Body of pancreas (tissue), 4 donors: ENCODE data around the gene GRIP1. TPM values are rescaled to one million over a fixed set of nuclear protein-coding genes. Genes with fewer than 3 reads are reported as not detected.

Experiments used
- ATAC-seq: fragments of 150-250 bp; one replicate; pipeline ENCODE4 v1.9.1; 2016
- DNase-seq, 4 donors: peaks; one replicate each; pipeline ENCODE4 v3.0.0-alpha.2; 2019
- H3K27ac ChIP-seq, 4 donors: fragments of 200-600 bp; sonication (generic); 1 replicate in 3 of 4; 2 replicates in 1 of 4; pipeline versions ENCODE4 v1.5.1 to v1.6.1; 2016 to 2019; ENCODE audit warnings: mild to moderate bottlenecking in 1 of 4, mixed read lengths in 1 of 4, moderate library complexity in 1 of 4
- H3K27me3 ChIP-seq, 2 donors: fragments of 200-600 bp; sonication (generic); one replicate each; pipeline ENCODE4 v1.6.0; 2016; ENCODE audit warnings: mild to moderate bottlenecking in 1 of 2
- H3K36me3 ChIP-seq, 2 donors: fragments of 200-600 bp; sonication (generic); replicated peaks in 1 of 2; 2 replicates each; pipeline ENCODE4 v1.5.1; 2016; ENCODE audit warnings: low read depth in 2 of 2; ENCODE audit not compliant: insufficient read depth in 1 of 2
- H3K4me1 ChIP-seq: fragments of 200-600 bp; sonication (generic); one replicate; pipeline ENCODE4 v1.6.0; 2016
- H3K4me3 ChIP-seq, 2 donors: fragments of 200-600 bp; sonication (generic); 1 replicate in 1 of 2; 2 replicates in 1 of 2; pipeline ENCODE4 v1.5.1; 2016 to 2019
- H3K9me3 ChIP-seq, 3 donors: fragments of 200-600 bp; sonication (generic); 1 replicate in 2 of 3; 2 replicates in 1 of 3; pipeline ENCODE4 v1.5.1; 2016
- CTCF ChIP-seq, 7 experiments: fragments of 450-650 bp in 4 of 7; fragments of 200-600 bp in 3 of 7; sonication (generic) in 3 of 7; IDR thresholded peaks; one replicate each; pipeline ENCODE4 v1.5.1; 2016 to 2019; ENCODE audit warnings: antibody characterized with exemption in 7 of 7
- POLR2A ChIP-seq, 3 donors: fragments of 450-650 bp; IDR thresholded peaks; one replicate each; pipeline ENCODE4 v1.6.1; 2016; ENCODE audit warnings: antibody characterized with exemption in 3 of 3, mild to moderate bottlenecking in 2 of 3
- WGBS, 2 donors: methylation state at CpG; one replicate each; pipeline ENCODE4 v1.1.5; 2017; 5-methylcytosine and 5-hydroxymethylcytosine counted together
- intact Hi-C: fragments of 100-400 bp; cut with DNase I; formaldehyde crosslinking; loops from one replicate; pipeline ENCODE4 v1.15.1; 2023
- total RNA-seq, 2 donors: library from RNA; depleted of rRNA; stranded (reverse); fragments of >200 nt; gene quantifications; one replicate each; pipeline ENCODE4 v1.1.0, GENCODE V29; 2016

GRIP1 gene
- total RNA-seq, 2 donors from 2014 or later: 7.5 to 17.8 TPM

GRCh38 chr12:66461331-66461730, 217.5 kb downstream of the GRIP1 start:
- no peaks in the 10 kb centered on the region for H3K9me3 ChIP-seq
- H3K4me1 ChIP-seq: no peaks in the 10 kb centered on the region
- ATAC-seq (no peak), DNase-seq (no peak)
- no peak overlapping the region for H3K27ac ChIP-seq
- no peak for TF ChIP-seq CTCF (IDR thresholded peaks at IDR 0.05)
- TF ChIP-seq POLR2A (IDR thresholded peaks at IDR 0.05): no peak
- H3K27me3 ChIP-seq: no peaks in the 10 kb centered on the region
- no peaks in the 10 kb centered on the region for H3K36me3 ChIP-seq
- no peak overlapping the region for H3K4me3 ChIP-seq
- 52 to 83% methylated on average over 3 of the region's 3 CpGs for WGBS, 2 donors
- intact Hi-C loops: no loop called here

GRCh38 chr12:66459944-66460482, 218.9 kb downstream of the GRIP1 start:
- ATAC-seq (no peak), DNase-seq (no peak)
- H3K27me3 ChIP-seq: no peaks in the 10 kb centered on the region
- no peak overlapping the region for H3K4me3 ChIP-seq
- no peaks in the 10 kb centered on the region for H3K36me3 ChIP-seq
- no peak overlapping the region for H3K27ac ChIP-seq
- 70 to 90% methylated on average over 7 of the region's 7 CpGs for WGBS, 2 donors
- TF ChIP-seq CTCF (IDR thresholded peaks at IDR 0.05) (no peak), POLR2A (IDR thresholded peaks at IDR 0.05) (no peak)
- no peaks in the 10 kb centered on the region for H3K9me3 ChIP-seq
- H3K4me1 ChIP-seq: no peaks in the 10 kb centered on the region
- intact Hi-C loops: no loop called here

GRCh38 chr12:66456612-66457011, 222.3 kb downstream of the GRIP1 start:
- ATAC-seq: no peak
- 28 to 35% methylated on average over 2 of the region's 2 CpGs for WGBS, 2 donors
- no peak for DNase-seq

GRCh38 chr12:66453844-66454243, 225.0 kb downstream of the GRIP1 start:
- Histone ChIP-seq H3K4me3 (no peak overlapping the region), H3K27me3 (no peaks in the 10 kb centered on the region), H3K9me3 (no peaks in the 10 kb centered on the region), H3K36me3 (peaks cover 0 to 2% of the 10 kb centered on the region in 2 donors), H3K27ac (no peak overlapping the region), H3K4me1 (no peaks in the 10 kb centered on the region)
- intact Hi-C loops: no loop called here
- no peak for TF ChIP-seq POLR2A (IDR thresholded peaks at IDR 0.05)
- TF ChIP-seq CTCF (IDR thresholded peaks at IDR 0.05): no peak
- DNase-seq (no peak), ATAC-seq (no peak)

More at GRCh38 chr12:66456612-66457011, 222.3 kb downstream of the GRIP1 start:
- TF ChIP-seq POLR2A (IDR thresholded peaks at IDR 0.05) (no peak), CTCF (IDR thresholded peaks at IDR 0.05) (no peak)
- peaks cover 0 to 2% of the 10 kb centered on the region in 2 donors for H3K36me3 ChIP-seq
- no peak overlapping the region for H3K4me3 ChIP-seq
- no peak overlapping the region for H3K27ac ChIP-seq
- intact Hi-C loops: no loop called here
- H3K4me1 ChIP-seq: no peaks in the 10 kb centered on the region
- no peaks in the 10 kb centered on the region for H3K9me3 ChIP-seq
- no peaks in the 10 kb centered on the region for H3K27me3 ChIP-seq

- Histone ChIP-seq H3K36me3 (peaks cover 0 to 2% of the 10 kb centered on the region in 2 donors), H3K9me3 (no peaks in the 10 kb centered on the region), H3K27me3 (no peaks in the 10 kb centered on the region), H3K4me3 (no peak overlapping the region), H3K27ac (no peak overlapping the region), H3K4me1 (no peaks in the 10 kb centered on the region)
- ATAC-seq (no peak), DNase-seq (no peak)
- no peak for TF ChIP-seq CTCF (IDR thresholded peaks at IDR 0.05)
- TF ChIP-seq POLR2A (IDR thresholded peaks at IDR 0.05): no peak
- 74 to 91% methylated on average over 4 of the region's 4 CpGs for WGBS, 2 donors
- intact Hi-C loops: no loop called here
Measured at GRCh38 chr12:66453120-66453519, 225.8 kb downstream of the GRIP1 start.
